Measurements from ENCODE around the gene PUM2. TPM values are rescaled to one million over a fixed set of nuclear protein-coding genes. Genes with fewer than 3 reads are reported as not detected.

The PUM2 gene
- total and polyA plus RNA-seq, 2 of the 13 experiments (the other 11 are each of a cell fraction or from before 2014, with no cell fraction given) = 69.6 to 69.8 TPM

DNA sequence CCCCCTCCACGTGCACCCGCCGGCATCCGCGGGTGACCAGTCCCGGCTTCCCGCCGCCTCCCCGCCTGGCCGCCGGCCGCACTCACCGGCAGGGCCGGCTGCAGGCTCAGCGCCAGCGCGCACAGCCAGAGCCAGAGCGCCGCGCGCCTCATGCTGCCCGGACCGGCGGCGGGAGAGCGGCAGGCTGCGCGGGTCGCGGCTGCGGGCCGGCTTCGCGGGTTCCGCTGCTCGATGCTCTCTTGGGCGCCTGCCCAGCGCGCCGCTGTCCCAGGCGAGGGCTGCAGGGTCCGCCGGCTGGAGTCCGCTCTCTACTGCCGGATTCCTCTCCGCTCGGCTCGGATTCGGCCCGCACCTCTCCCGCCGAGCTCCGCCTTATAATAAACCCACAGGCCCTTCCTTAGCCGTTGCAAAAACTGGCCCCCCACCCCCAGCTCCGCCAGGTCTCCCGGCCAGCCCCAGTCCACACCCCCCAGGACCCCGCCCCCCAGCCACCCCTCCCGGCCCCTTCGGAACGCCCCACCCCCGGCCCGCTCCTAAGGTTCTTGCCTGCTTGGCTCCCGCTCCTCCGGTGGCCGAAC is 125.8 kb downstream of the PUM2 start, which contains the start of gene SDC1 (continued):
- TF ChIP-seq, protein P1, sequence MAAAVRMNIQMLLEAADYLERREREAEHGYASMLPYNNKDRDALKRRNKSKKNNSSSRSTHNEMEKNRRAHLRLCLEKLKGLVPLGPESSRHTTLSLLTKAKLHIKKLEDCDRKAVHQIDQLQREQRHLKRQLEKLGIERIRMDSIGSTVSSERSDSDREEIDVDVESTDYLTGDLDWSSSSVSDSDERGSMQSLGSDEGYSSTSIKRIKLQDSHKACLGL (CRISPR knock-in tag; IDR thresholded peaks at IDR 0.05) = peak; percentile 11; the same call in 1 of the 2 replicates
- peak; percentile 71; the same call in 1 of the 2 replicates for TF ChIP-seq ZNF138 (CRISPR knock-in tag; IDR thresholded peaks at IDR 0.05; ENCODE audit: low read depth)
- TF ChIP-seq GATAD1 (CRISPR knock-in tag; IDR thresholded peaks at IDR 0.05) = no peak
- 0 out of 2 replicates have a peak, but pooled peaks have one; percentile 20 for TF ChIP-seq ZHX2 (IDR thresholded peaks at IDR 0.05; ENCODE audit: low read depth)
- no peak for TF ChIP-seq ZHX2 (CRISPR knock-in tag; IDR thresholded peaks at IDR 0.05; ENCODE audit: borderline replicate concordance)
- no peak for TF ChIP-seq ZNF564 (CRISPR knock-in tag; IDR thresholded peaks at IDR 0.05)
- no peak for TF ChIP-seq TCF12 (IDR thresholded peaks at IDR 0.05)
- no peak for TF ChIP-seq TCF12 (CRISPR knock-in tag; IDR thresholded peaks at IDR 0.05)
- no peak for TF ChIP-seq TP53 (CRISPR knock-in tag; conservative IDR thresholded peaks at IDR 0.05)
- TF ChIP-seq ADNP (CRISPR knock-in tag; IDR thresholded peaks at IDR 0.05) = no peak
- TF ChIP-seq, protein P2, sequence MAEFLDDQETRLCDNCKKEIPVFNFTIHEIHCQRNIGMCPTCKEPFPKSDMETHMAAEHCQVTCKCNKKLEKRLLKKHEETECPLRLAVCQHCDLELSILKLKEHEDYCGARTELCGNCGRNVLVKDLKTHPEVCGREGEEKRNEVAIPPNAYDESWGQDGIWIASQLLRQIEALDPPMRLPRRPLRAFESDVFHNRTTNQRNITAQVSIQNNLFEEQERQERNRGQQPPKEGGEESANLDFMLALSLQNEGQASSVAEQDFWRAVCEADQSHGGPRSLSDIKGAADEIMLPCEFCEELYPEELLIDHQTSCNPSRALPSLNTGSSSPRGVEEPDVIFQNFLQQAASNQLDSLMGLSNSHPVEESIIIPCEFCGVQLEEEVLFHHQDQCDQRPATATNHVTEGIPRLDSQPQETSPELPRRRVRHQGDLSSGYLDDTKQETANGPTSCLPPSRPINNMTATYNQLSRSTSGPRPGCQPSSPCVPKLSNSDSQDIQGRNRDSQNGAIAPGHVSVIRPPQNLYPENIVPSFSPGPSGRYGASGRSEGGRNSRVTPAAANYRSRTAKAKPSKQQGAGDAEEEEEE (CRISPR knock-in tag; IDR thresholded peaks at IDR 0.05; ENCODE audit: borderline replicate concordance) = no peak
- TF ChIP-seq ZNF20 (CRISPR knock-in tag; IDR thresholded peaks at IDR 0.05) = no peak
- no peak for TF ChIP-seq ASH2L (IDR thresholded peaks at IDR 0.05; ENCODE audit: insufficient read length, low read depth, low read length)
- peak; percentile 97 for TF ChIP-seq ZNF616 (CRISPR knock-in tag; IDR thresholded peaks at IDR 0.05; ENCODE audit: low read depth)
- TF ChIP-seq NKX3-1 (CRISPR knock-in tag; IDR thresholded peaks at IDR 0.05) = peak; percentile 19; the same call in 1 of the 2 replicates
- TF ChIP-seq YY1 (IDR thresholded peaks at IDR 0.05; ENCODE audit: insufficient read depth, insufficient replicate concordance, low read depth, low read length) = peak; percentile 44
- no peak for TF ChIP-seq PBX3 (CRISPR knock-in tag; IDR thresholded peaks at IDR 0.05; ENCODE audit: borderline replicate concordance)
- TF ChIP-seq SALL1 (CRISPR knock-in tag; IDR thresholded peaks at IDR 0.05) = no peak
- TF ChIP-seq PAWR (CRISPR knock-in tag; IDR thresholded peaks at IDR 0.05; ENCODE audit: borderline replicate concordance) = no peak
- TF ChIP-seq ZNF451 (CRISPR knock-in tag; IDR thresholded peaks at IDR 0.05) = peak; percentile 23; the same call in 1 of the 2 replicates
- TF ChIP-seq NBN (conservative IDR thresholded peaks at IDR 0.05) = no peak
- peak; percentile 42; the same call in 1 of the 2 replicates for TF ChIP-seq KMT2A (CRISPR knock-in tag; IDR thresholded peaks at IDR 0.05)
